WTC11 (cell line): Measurements from ENCODE around the gene STUM. TPM values are rescaled to one million over a fixed set of nuclear protein-coding genes. Genes with fewer than 3 reads are reported as not detected.

ENCODE experiments used
- ATAC-seq: fragments of 200-7000 bp; cut with Tn5 transposase; 2 replicates; pipeline ENCODE4 v1.10.0; 2021; ENCODE audit warnings: mild to moderate bottlenecking, moderate library complexity
- CTCF ChIA-PET: fragments of 300-600 bp; sonication (Branson Sonifier 250); formaldehyde crosslinking; loops from one replicate; lab custom pipeline; 2021; ENCODE audit warnings: antibody characterized with exemption; lab: Charles Lee
- POLR2A ChIA-PET: fragments of 350-600 bp; sonication (Branson Sonifier 250); formaldehyde crosslinking; loops from one replicate; lab custom pipeline; 2021; ENCODE audit warnings: antibody characterized with exemption; lab: Charles Lee
- DNase-seq: peaks from one replicate; pipeline ENCODE4 v3.0.0; 2021; ENCODE audit warnings: low spot score
- H3K27ac Mint-ChIP-seq: 2 replicates; pipeline ENCODE4 v1.8.0; 2021; ENCODE audit warnings: mixed read lengths
- H3K27me3 Mint-ChIP-seq: 2 replicates; pipeline ENCODE4 v1.8.0; 2021; ENCODE audit warnings: low read depth, mild to moderate bottlenecking, moderate library complexity, mixed read lengths
- H3K36me3 Mint-ChIP-seq: 2 replicates; pipeline ENCODE4 v1.8.0; 2021; ENCODE audit warnings: mixed read lengths
- H3K4me1 Mint-ChIP-seq: 2 replicates; pipeline ENCODE4 v1.8.0; 2022; ENCODE audit warnings: mixed read lengths
- H3K4me3 Mint-ChIP-seq: 2 replicates; pipeline ENCODE4 v1.8.0; 2021; ENCODE audit warnings: mild to moderate bottlenecking, moderate library complexity, mixed read lengths
- H3K9me3 Mint-ChIP-seq: 2 replicates; pipeline ENCODE4 v1.8.0; 2021; ENCODE audit warnings: mixed read lengths
- CREM ChIP-seq: sonication (generic); formaldehyde crosslinking; IDR thresholded peaks from 2 replicates; pipeline ENCODE4 v1.8.1; 2022; ENCODE audit warnings: mild to moderate bottlenecking, missing genetic modification reagents, moderate library complexity
- ELF4 ChIP-seq: sonication (generic); formaldehyde crosslinking; IDR thresholded peaks from 2 replicates; pipeline ENCODE4 v1.8.1; 2022; ENCODE audit warnings: low read depth, mild to moderate bottlenecking, moderate library complexity, missing genetic modification reagents
- JUN ChIP-seq: sonication (generic); formaldehyde crosslinking; IDR thresholded peaks from 2 replicates; pipeline ENCODE4 v1.8.0; 2023; ENCODE audit warnings: mild to moderate bottlenecking, missing genetic modification reagents
- MXD4 ChIP-seq: fragments of 250-450 bp; sonication (Bioruptor Pico); IDR thresholded peaks from 2 replicates; pipeline ENCODE4 v1.8.0; 2021; ENCODE audit warnings: mild to moderate bottlenecking, moderate library complexity, borderline replicate concordance
- NFYB ChIP-seq: sonication (generic); formaldehyde crosslinking; conservative IDR thresholded peaks from 2 replicates; pipeline ENCODE4 v1.8.0; 2022; ENCODE audit warnings: low read depth, missing genetic modification reagents
- RORB ChIP-seq: fragments of 250-450 bp; sonication (Bioruptor Pico); IDR thresholded peaks from 2 replicates; pipeline ENCODE4 v1.9.0; 2021; ENCODE audit warnings: mild to moderate bottlenecking
- SOX15 ChIP-seq: fragments of 250-450 bp; sonication (Bioruptor Pico); IDR thresholded peaks from 2 replicates; pipeline ENCODE4 v1.9.0; 2021; ENCODE audit warnings: mild to moderate bottlenecking
- ZNF219 ChIP-seq: sonication (generic); formaldehyde crosslinking; IDR thresholded peaks from 2 replicates; pipeline ENCODE4 v1.8.0; 2023; ENCODE audit warnings: missing genetic modification reagents, mild to moderate bottlenecking, borderline replicate concordance
- ZNF263 ChIP-seq: sonication (generic); formaldehyde crosslinking; IDR thresholded peaks from 2 replicates; pipeline ENCODE4 v1.8.1; 2022; ENCODE audit warnings: low read depth, mild to moderate bottlenecking, moderate library complexity, missing genetic modification reagents
- ZNF317 ChIP-seq: sonication (generic); formaldehyde crosslinking; IDR thresholded peaks from 2 replicates; pipeline ENCODE4 v1.8.1; 2023; ENCODE audit warnings: low read depth, mild to moderate bottlenecking, moderate library complexity, missing genetic modification reagents, borderline replicate concordance
- ZNF416 ChIP-seq: fragments of 250-450 bp; sonication (Bioruptor Pico); IDR thresholded peaks from 2 replicates; pipeline ENCODE4 v1.9.0; 2021; ENCODE audit warnings: mild to moderate bottlenecking, inconsistent platforms
- ZNF423 ChIP-seq: fragments of 250-450 bp; sonication (Bioruptor Pico); IDR thresholded peaks from 2 replicates; pipeline ENCODE4 v2.1.2; 2022; ENCODE audit warnings: mild to moderate bottlenecking, moderate library complexity
- total RNA-seq: library from RNA; stranded (reverse); gene quantifications from 3 replicates; pipeline ENCODE4 v1.2.3, GENCODE V29; 2021
- TF ChIP-seq, protein P1 (sequence below): sonication (generic); formaldehyde crosslinking; IDR thresholded peaks from 2 replicates; pipeline ENCODE4 v1.8.1; 2022; ENCODE audit warnings: missing genetic modification reagents, borderline replicate concordance
- TF ChIP-seq, protein P2 (sequence below): sonication (generic); formaldehyde crosslinking; IDR thresholded peaks from 2 replicates; pipeline ENCODE4 v1.8.0; 2022; ENCODE audit warnings: missing genetic modification reagents
- TF ChIP-seq, protein P3 (sequence below): sonication (generic); formaldehyde crosslinking; IDR thresholded peaks from 2 replicates; pipeline ENCODE4 v1.8.1; 2023; ENCODE audit warnings: mild to moderate bottlenecking, missing genetic modification reagents, moderate library complexity
- TF ChIP-seq, protein P4 (sequence below): sonication (generic); formaldehyde crosslinking; conservative IDR thresholded peaks from 2 replicates; pipeline ENCODE4 v1.8.1; 2023; ENCODE audit warnings: mild to moderate bottlenecking, low read depth, missing genetic modification reagents, moderate library complexity
- TF ChIP-seq, protein P5 (sequence below): sonication (generic); formaldehyde crosslinking; IDR thresholded peaks from 2 replicates; pipeline ENCODE4 v1.8.1; 2023; ENCODE audit warnings: mild to moderate bottlenecking, missing genetic modification reagents
- TF ChIP-seq, protein P6 (sequence below): sonication (generic); formaldehyde crosslinking; IDR thresholded peaks from 2 replicates; pipeline ENCODE4 v1.8.1; 2022; ENCODE audit warnings: low read depth, missing genetic modification reagents, borderline replicate concordance

STUM gene
- total RNA-seq, 1 experiment from 2014 or later: 2.5 TPM

DNA sequence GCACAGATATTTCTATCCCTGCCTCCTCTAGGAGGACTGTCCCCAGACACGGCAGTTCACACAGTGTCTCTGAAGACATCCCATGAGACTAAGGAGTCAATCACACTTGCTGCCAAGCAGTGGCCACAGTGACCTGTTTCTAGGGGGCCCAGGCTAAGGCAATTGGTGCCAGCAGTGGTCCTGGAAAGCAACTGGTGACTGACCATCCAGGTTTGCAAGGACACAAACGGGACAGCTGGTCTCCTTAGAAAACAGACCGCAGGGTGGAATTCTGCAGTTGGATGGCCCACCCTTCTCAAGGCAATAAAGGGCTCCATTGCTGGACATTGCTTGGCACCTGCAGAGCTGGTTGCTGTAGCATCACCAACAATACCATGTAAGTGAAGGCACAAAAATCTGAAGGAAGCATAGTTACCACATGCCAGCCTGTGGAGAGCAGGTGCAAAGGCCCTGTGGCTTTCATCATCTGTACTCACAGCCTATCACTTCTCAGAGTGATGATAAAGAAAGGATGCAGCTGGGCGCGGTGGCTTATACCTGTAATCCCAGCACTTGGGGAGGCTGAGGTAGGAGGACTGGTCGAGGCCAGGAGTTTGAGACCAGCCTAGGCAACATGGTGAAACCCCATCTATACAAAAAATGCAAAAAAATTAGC, 81.5 kb downstream of the STUM start:
- H3K27ac Mint-ChIP-seq: no peak overlapping the region
- ATAC-seq (no peak), DNase-seq (no peak)
- CTCF ChIA-PET: interaction anchor here (0.7 to 1.5 kb wide), 3 partner anchors 21 to 47 kb away, joined by 3 to 6 read pairs (median 5); no protein-coding TSS in a partner anchor
- peaks cover 3% of the 10 kb centered on the region; the same call in 1 of the 2 replicates for H3K4me1 Mint-ChIP-seq
- H3K4me3 Mint-ChIP-seq: no peak overlapping the region
- H3K36me3 Mint-ChIP-seq: peaks cover 5% of the 10 kb centered on the region; the same call in 1 of the 2 replicates
- POLR2A ChIA-PET: interaction anchor here (0.5 kb wide), 1 partner anchor 10 kb away, joined by 5 read pairs; no protein-coding TSS in a partner anchor
- peaks cover 5% of the 10 kb centered on the region for H3K9me3 Mint-ChIP-seq
- TF ChIP-seq, protein P1, sequence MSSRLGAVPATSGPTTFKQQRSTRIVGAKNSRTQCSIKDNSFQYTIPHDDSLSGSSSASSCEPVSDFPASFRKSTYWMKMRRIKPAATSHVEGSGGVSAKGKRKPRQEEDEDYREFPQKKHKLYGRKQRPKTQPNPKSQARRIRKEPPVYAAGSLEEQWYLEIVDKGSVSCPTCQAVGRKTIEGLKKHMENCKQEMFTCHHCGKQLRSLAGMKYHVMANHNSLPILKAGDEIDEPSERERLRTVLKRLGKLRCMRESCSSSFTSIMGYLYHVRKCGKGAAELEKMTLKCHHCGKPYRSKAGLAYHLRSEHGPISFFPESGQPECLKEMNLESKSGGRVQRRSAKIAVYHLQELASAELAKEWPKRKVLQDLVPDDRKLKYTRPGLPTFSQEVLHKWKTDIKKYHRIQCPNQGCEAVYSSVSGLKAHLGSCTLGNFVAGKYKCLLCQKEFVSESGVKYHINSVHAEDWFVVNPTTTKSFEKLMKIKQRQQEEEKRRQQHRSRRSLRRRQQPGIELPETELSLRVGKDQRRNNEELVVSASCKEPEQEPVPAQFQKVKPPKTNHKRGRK (CRISPR knock-in tag): no peak
- TF ChIP-seq SOX15 (CRISPR knock-in tag) (no peak), JUN (CRISPR knock-in tag) (no peak), ZNF219 (no peak), NFYB (CRISPR knock-in tag) (no peak), ZNF263 (CRISPR knock-in tag) (no peak), MXD4 (CRISPR knock-in tag) (no peak), ZNF317 (CRISPR knock-in tag) (no peak), ZNF416 (no peak)
- TF ChIP-seq, protein P2, sequence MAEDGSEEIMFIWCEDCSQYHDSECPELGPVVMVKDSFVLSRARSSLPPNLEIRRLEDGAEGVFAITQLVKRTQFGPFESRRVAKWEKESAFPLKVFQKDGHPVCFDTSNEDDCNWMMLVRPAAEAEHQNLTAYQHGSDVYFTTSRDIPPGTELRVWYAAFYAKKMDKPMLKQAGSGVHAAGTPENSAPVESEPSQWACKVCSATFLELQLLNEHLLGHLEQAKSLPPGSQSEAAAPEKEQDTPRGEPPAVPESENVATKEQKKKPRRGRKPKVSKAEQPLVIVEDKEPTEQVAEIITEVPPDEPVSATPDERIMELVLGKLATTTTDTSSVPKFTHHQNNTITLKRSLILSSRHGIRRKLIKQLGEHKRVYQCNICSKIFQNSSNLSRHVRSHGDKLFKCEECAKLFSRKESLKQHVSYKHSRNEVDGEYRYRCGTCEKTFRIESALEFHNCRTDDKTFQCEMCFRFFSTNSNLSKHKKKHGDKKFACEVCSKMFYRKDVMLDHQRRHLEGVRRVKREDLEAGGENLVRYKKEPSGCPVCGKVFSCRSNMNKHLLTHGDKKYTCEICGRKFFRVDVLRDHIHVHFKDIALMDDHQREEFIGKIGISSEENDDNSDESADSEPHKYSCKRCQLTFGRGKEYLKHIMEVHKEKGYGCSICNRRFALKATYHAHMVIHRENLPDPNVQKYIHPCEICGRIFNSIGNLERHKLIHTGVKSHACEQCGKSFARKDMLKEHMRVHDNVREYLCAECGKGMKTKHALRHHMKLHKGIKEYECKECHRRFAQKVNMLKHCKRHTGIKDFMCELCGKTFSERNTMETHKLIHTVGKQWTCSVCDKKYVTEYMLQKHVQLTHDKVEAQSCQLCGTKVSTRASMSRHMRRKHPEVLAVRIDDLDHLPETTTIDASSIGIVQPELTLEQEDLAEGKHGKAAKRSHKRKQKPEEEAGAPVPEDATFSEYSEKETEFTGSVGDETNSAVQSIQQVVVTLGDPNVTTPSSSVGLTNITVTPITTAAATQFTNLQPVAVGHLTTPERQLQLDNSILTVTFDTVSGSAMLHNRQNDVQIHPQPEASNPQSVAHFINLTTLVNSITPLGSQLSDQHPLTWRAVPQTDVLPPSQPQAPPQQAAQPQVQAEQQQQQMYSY: no peak
- TF ChIP-seq, protein P3, sequence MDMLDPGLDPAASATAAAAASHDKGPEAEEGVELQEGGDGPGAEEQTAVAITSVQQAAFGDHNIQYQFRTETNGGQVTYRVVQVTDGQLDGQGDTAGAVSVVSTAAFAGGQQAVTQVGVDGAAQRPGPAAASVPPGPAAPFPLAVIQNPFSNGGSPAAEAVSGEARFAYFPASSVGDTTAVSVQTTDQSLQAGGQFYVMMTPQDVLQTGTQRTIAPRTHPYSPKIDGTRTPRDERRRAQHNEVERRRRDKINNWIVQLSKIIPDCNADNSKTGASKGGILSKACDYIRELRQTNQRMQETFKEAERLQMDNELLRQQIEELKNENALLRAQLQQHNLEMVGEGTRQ: no peak
- peaks cover 35% of the 10 kb centered on the region for H3K27me3 Mint-ChIP-seq

DNA sequence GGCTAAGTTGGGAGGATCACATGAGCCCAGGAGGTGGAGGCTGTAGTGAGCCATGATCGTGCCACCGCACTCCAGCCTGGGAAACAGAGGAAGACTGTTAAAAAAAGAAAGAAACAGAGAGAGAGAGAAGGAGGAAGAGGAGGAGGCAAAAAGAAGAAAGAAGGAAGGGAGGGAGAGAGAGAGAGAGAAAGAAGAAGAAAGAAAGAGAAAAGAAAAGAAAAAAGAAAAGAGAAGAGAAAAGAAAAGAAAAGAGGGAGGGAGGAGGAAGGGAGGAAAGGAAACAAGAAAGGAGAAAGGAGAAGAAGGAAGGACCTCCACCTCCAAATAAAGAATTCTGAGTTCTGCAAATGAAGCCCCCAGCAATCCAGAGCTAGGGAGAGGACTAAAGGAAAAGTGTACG, 82.0 kb downstream of the STUM start:
- no peak for ATAC-seq
- DNase-seq: no peak
- H3K4me3 Mint-ChIP-seq: no peak overlapping the region
- POLR2A ChIA-PET: no interaction called here
- H3K36me3 Mint-ChIP-seq: peaks cover 5% of the 10 kb centered on the region; the same call in 1 of the 2 replicates
- peaks cover 5% of the 10 kb centered on the region for H3K9me3 Mint-ChIP-seq
- peaks cover 9% of the 10 kb centered on the region; the same call in 1 of the 2 replicates for H3K4me1 Mint-ChIP-seq
- peaks cover 32% of the 10 kb centered on the region for H3K27me3 Mint-ChIP-seq
- CTCF ChIA-PET: interaction anchor here (1.1 kb wide), 1 partner anchor 22 kb away, joined by 3 read pairs; no protein-coding TSS in a partner anchor
- H3K27ac Mint-ChIP-seq: no peak overlapping the region
- TF ChIP-seq ZNF423 (CRISPR knock-in tag) (no peak), ELF4 (CRISPR knock-in tag) (no peak), RORB (CRISPR knock-in tag) (no peak), CREM (CRISPR knock-in tag) (no peak)
- TF ChIP-seq, protein P4, sequence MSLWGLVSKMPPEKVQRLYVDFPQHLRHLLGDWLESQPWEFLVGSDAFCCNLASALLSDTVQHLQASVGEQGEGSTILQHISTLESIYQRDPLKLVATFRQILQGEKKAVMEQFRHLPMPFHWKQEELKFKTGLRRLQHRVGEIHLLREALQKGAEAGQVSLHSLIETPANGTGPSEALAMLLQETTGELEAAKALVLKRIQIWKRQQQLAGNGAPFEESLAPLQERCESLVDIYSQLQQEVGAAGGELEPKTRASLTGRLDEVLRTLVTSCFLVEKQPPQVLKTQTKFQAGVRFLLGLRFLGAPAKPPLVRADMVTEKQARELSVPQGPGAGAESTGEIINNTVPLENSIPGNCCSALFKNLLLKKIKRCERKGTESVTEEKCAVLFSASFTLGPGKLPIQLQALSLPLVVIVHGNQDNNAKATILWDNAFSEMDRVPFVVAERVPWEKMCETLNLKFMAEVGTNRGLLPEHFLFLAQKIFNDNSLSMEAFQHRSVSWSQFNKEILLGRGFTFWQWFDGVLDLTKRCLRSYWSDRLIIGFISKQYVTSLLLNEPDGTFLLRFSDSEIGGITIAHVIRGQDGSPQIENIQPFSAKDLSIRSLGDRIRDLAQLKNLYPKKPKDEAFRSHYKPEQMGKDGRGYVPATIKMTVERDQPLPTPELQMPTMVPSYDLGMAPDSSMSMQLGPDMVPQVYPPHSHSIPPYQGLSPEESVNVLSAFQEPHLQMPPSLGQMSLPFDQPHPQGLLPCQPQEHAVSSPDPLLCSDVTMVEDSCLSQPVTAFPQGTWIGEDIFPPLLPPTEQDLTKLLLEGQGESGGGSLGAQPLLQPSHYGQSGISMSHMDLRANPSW (CRISPR knock-in tag): no peak
- TF ChIP-seq, protein P5, sequence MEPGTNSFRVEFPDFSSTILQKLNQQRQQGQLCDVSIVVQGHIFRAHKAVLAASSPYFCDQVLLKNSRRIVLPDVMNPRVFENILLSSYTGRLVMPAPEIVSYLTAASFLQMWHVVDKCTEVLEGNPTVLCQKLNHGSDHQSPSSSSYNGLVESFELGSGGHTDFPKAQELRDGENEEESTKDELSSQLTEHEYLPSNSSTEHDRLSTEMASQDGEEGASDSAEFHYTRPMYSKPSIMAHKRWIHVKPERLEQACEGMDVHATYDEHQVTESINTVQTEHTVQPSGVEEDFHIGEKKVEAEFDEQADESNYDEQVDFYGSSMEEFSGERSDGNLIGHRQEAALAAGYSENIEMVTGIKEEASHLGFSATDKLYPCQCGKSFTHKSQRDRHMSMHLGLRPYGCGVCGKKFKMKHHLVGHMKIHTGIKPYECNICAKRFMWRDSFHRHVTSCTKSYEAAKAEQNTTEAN: no peak
- TF ChIP-seq, protein P6, sequence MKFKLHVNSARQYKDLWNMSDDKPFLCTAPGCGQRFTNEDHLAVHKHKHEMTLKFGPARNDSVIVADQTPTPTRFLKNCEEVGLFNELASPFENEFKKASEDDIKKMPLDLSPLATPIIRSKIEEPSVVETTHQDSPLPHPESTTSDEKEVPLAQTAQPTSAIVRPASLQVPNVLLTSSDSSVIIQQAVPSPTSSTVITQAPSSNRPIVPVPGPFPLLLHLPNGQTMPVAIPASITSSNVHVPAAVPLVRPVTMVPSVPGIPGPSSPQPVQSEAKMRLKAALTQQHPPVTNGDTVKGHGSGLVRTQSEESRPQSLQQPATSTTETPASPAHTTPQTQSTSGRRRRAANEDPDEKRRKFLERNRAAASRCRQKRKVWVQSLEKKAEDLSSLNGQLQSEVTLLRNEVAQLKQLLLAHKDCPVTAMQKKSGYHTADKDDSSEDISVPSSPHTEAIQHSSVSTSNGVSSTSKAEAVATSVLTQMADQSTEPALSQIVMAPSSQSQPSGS (CRISPR knock-in tag): no peak
- TF ChIP-seq, protein P1 (CRISPR knock-in tag): no peak
